Activated effector memory CD4-positive, alpha-beta T cell treated with anti-CD3 and anti-CD28 coated beads, Interleukin-2, amount 50 U/mL, for 16 hours (primary cell): ENCODE data around the gene TRIM14.

Experiments
- DNase-seq: peaks from one replicate; pipeline ENCODE4 v3.0.0-alpha.2; 2020

Gene TRIM14

GRCh38 chr9:98118640-98119601 is at the start of gene TRIM14:
TRIM14 (minus strand) TSS chr9:98119222; CDS start chr9:98119188, 34 bp downstream.
- DNase-seq: peak; percentile 87

GRCh38 chr9:98168153-98168780 is 49.2 kb upstream of the TRIM14 start:
- DNase-seq: peak; percentile 58

GRCh38 chr9:98164912-98165311 is 45.9 kb upstream of the TRIM14 start:
- peak; percentile 28 for DNase-seq

- peak; percentile 50 for DNase-seq
Observed at GRCh38 chr9:98162613-98163012, 43.6 kb upstream of the TRIM14 start.

GRCh38 chr9:98161851-98162250 is 42.8 kb upstream of the TRIM14 start:
- DNase-seq: peak; percentile 30

- DNase-seq: no peak
Observed at GRCh38 chr9:98159790-98160189, 40.8 kb upstream of the TRIM14 start.

- no peak for DNase-seq
Observed at GRCh38 chr9:98159301-98159700, 40.3 kb upstream of the TRIM14 start.

GRCh38 chr9:98158071-98158831 is 39.2 kb upstream of the TRIM14 start:
- no peak for DNase-seq

GRCh38 chr9:98157372-98157771 is 38.4 kb upstream of the TRIM14 start:
- peak; percentile 47 for DNase-seq

GRCh38 chr9:98154678-98155077 is 35.7 kb upstream of the TRIM14 start:
- DNase-seq: no peak

GRCh38 chr9:98152526-98152925 is 33.5 kb upstream of the TRIM14 start:
- no peak for DNase-seq

- no peak for DNase-seq
Observed at GRCh38 chr9:98150721-98151120, 31.7 kb upstream of the TRIM14 start.

GRCh38 chr9:98150164-98150563 is 31.1 kb upstream of the TRIM14 start:
- DNase-seq: no peak

- DNase-seq: peak; percentile 56
Observed at GRCh38 chr9:98149422-98149821, 30.4 kb upstream of the TRIM14 start.

GRCh38 chr9:98148486-98148885 is 29.5 kb upstream of the TRIM14 start:
- no peak for DNase-seq

GRCh38 chr9:98147582-98147981 is 28.6 kb upstream of the TRIM14 start:
- DNase-seq: no peak

- DNase-seq: peak; percentile 58
Observed at GRCh38 chr9:98146101-98146991, 27.3 kb upstream of the TRIM14 start.

- peak; percentile 54 for DNase-seq
Observed at GRCh38 chr9:98144631-98145030, 25.6 kb upstream of the TRIM14 start.

- DNase-seq: peak; percentile 13
Observed at GRCh38 chr9:98144076-98144475, 25.1 kb upstream of the TRIM14 start.

- peak; percentile 60 for DNase-seq
Observed at GRCh38 chr9:98142925-98143481, 24.0 kb upstream of the TRIM14 start.

GRCh38 chr9:98142182-98142907 is 23.3 kb upstream of the TRIM14 start:
- DNase-seq: peak; percentile 41
